Muscle layer of colon (tissue), 2 donors: ENCODE measurements around the gene MRPL34.

ENCODE experiments used
- H3K27ac ChIP-seq: one replicate; pipeline ENCODE4 v1.7.0; 2013; ENCODE audit warnings: low read depth, mild to moderate bottlenecking, low read length, moderate library complexity
- H3K27me3 ChIP-seq, 2 donors: one replicate each; pipeline ENCODE4 v1.7.0; 2013; ENCODE audit warnings: low read length in 2 of 2, mild to moderate bottlenecking in 2 of 2; ENCODE audit not compliant: insufficient read depth in 2 of 2, control insufficient read depth in 1 of 2
- H3K36me3 ChIP-seq: one replicate; pipeline ENCODE4 v1.7.0; 2013; ENCODE audit warnings: mild to moderate bottlenecking, low read length; ENCODE audit not compliant: insufficient read depth
- H3K4me1 ChIP-seq: one replicate; pipeline ENCODE4 v1.7.0; 2013; ENCODE audit warnings: mild to moderate bottlenecking, low read length; ENCODE audit not compliant: insufficient read depth
- H3K4me3 ChIP-seq, 2 donors: one replicate each; pipeline ENCODE4 v1.7.0; 2013; ENCODE audit warnings: low read length in 2 of 2, low read depth in 1 of 2, mild to moderate bottlenecking in 1 of 2, moderate library complexity in 1 of 2
- H3K9ac ChIP-seq: one replicate; pipeline ENCODE4 v1.7.0; 2013; ENCODE audit warnings: low read length
- H3K9me3 ChIP-seq: one replicate; pipeline ENCODE4 v1.7.0; 2013; ENCODE audit warnings: mild to moderate bottlenecking, low read length
- donor health status: abdominal sarcoma.
- donor health status: Adenocarcinoma of cecum.

Gene MRPL34

DNA sequence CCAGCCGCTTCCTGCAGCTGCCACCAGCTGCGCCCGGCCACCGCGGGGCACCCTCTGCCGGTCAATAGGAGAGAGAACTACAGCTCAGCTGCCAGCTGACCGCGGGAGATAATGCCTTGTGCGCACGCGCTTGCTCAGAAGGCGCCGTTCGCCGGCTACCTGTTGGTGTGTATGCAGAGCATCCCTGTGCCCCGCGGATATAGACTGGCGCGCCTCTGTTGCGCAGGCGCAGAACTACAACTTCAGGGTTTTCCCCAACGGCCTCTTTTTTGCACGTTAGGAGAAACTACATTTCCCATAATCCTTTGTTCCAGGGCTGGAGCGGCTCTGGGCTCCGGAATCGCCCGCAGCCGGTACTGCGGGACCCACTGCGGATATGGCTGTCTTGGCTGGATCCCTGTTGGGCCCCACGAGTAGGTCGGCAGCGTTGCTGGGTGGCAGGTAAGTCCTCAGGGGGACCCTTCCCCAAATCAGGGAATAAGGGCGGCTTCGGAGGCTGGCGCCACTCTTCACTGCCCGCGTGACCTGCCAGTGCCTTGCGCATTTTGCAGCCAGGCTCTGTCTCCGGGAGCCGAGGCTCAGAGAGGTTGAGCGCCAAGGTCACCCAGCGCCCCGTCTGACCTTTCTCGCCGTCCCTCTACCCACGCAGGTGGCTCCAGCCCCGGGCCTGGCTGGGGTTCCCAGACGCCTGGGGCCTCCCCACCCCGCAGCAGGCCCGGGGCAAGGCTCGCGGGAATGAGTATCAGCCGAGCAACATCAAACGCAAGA is at the start of gene MRPL34:
Gene MRPL34, plus strand, starts transcription at position 356 of the 768 bp plus-strand sequence. Its CDS starts 21 bp downstream, at position 377.
- H3K36me3 ChIP-seq: no peaks in the 10 kb centered on the region
- H3K27me3 ChIP-seq: no peaks in the 10 kb centered on the region
- H3K27ac ChIP-seq: peak within 1 kb of the TSS; percentile 93
- peaks cover 48% of the 10 kb centered on the region for H3K4me1 ChIP-seq
- H3K9ac ChIP-seq: peak within 1 kb of the TSS; percentile 67
- no peaks in the 10 kb centered on the region for H3K9me3 ChIP-seq
- peak within 1 kb of the TSS; percentile 66 to 79 for H3K4me3 ChIP-seq

DNA sequence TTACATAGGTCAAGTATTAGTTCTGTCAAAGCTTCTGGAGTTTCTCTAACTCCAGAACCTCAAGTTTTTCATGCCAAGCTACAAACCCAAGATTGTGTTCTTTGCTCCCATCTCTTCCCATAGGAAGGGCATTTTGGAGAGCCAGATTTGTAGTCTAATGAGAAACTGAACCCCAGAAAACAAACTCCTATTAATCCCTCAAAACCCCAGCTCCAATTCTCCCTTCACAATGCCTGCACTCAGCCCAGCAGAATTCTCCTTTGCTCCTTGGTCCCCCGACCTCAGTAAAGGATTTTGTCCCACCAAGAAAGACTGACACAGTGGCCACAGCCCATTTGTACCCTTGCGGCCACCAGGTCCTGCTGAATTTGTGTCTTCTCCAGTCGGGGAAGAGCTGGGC is 49.5 kb upstream of the MRPL34 start:
- H3K4me3 ChIP-seq: no peak overlapping the region
- H3K36me3 ChIP-seq: no peaks in the 10 kb centered on the region
- H3K27ac ChIP-seq: no peak overlapping the region
- H3K4me1 ChIP-seq: no peaks in the 10 kb centered on the region
- no peak overlapping the region for H3K9ac ChIP-seq
- H3K27me3 ChIP-seq: no peaks in the 10 kb centered on the region
- H3K9me3 ChIP-seq: no peaks in the 10 kb centered on the region

DNA sequence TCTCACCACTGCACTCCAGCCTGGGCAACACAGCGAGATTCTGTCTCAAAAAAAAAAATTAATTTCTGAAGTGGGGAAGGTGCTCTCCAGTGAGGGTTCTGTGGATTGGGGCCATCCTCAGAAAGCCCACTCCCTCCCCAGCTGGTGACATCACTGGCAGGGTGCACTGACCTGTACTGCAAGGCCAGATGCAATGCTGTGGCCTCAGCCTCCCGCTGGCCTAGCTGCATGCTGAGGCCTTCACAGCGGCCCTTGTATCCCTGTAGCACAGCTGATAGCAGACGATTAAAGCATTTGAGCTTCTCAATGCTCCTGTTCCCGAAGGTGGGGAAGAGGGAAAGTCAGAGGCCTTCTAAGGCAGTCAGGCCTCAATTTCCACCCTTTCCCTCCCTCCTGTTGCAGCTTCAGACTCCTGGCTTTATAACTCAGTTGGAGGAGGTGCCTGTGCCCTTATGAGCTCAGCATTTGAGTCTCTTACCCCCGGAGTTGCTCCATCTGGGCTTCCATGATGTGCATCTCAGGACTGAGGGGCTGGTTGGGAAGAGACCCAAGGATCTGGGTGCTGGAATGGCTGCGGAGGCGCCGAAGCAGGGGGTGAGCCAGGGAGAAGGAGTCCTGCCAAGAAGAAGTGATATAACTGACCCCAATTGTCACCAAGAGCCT is 46.4 kb upstream of the MRPL34 start:
- no peak overlapping the region for H3K27ac ChIP-seq

DNA sequence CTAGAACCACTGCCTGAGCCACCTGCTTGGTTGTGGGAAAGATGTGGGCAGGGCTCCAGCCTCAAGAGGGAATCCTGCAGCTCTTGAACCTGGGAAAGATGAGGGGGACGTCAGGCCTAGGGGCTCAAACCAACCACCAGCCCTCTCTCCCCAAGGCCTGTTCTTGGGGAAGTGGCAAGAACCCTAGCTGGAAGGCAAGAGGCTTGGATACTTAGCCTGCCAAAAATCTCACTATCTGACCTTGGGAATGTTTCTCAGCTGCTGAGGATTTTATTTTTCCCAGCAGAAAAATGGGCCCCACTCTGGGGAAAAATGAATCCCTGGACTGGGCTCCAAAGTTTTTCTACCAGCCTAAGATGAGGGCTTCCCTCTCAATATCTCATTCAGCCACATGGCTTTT is 45.7 kb upstream of the MRPL34 start:
- H3K4me3 ChIP-seq: no peak overlapping the region
- no peak overlapping the region for H3K27ac ChIP-seq
- H3K9ac ChIP-seq: no peak overlapping the region

More for the DNA sequence above, 46.4 kb upstream of the MRPL34 start:
- no peaks in the 10 kb centered on the region for H3K9me3 ChIP-seq
- H3K4me1 ChIP-seq: no peaks in the 10 kb centered on the region
- no peaks in the 10 kb centered on the region for H3K27me3 ChIP-seq
- H3K36me3 ChIP-seq: no peaks in the 10 kb centered on the region
- H3K4me3 ChIP-seq: no peak overlapping the region
- H3K9ac ChIP-seq: no peak overlapping the region

DNA sequence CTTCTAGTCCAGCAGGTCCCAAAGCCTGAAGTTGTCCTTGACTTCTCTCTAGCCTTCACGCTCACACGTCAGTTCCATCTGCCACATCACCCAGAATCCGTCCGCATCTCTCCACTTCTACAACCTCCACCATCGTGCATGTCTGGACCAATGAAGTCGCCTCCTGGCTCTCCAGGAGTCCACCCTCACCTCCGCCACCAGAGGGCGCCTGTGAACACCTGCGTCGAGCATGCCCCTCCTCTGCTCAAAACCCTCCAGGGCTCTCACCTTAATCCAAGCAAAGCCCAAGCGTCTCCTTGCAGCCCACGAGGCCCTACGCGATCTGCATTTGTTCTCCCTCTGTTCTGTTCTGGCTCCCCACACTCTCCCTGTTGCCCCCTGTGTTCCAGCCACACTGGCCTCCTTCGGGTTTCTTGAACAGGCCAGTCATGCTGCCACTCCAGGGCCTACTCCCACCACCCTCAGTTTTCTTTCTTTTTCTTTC is 44.8 kb upstream of the MRPL34 start:
- Histone ChIP-seq H3K27me3 (no peaks in the 10 kb centered on the region), H3K9ac (no peak overlapping the region)

More for the DNA sequence above, 45.7 kb upstream of the MRPL34 start:
- H3K4me1 ChIP-seq: no peaks in the 10 kb centered on the region
- H3K27me3 ChIP-seq: no peaks in the 10 kb centered on the region
- H3K36me3 ChIP-seq: no peaks in the 10 kb centered on the region
- H3K9me3 ChIP-seq: no peaks in the 10 kb centered on the region

DNA sequence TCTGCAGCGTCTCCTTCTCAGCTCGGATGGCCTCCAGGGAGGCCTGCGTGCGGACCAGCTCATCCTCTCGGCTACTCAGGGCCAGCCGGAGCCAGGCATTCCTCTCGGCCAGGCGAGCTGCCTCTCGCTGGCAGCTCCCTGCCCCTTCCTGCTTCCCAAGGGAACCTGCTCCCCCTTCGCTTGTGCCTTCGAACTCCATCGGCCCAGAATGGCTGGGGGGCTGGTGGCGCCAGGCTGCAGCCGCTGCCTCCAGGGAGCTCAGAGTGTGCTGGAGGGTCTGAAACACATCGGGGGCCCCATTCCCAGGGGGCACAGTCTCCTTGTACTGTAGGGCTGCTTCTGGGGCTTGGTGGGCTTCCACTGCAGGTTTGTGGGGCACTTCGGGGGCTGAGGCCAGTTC is 43.1 kb upstream of the MRPL34 start:
- H3K36me3 ChIP-seq: no peaks in the 10 kb centered on the region
- H3K4me3 ChIP-seq: no peak overlapping the region
- H3K27ac ChIP-seq: no peak overlapping the region
- no peak overlapping the region for H3K9ac ChIP-seq
- H3K9me3 ChIP-seq: no peaks in the 10 kb centered on the region
- peaks cover 3% of the 10 kb centered on the region for H3K4me1 ChIP-seq
- H3K27me3 ChIP-seq: no peaks in the 10 kb centered on the region

More for the DNA sequence above, 44.8 kb upstream of the MRPL34 start:
- Histone ChIP-seq H3K9me3 (no peaks in the 10 kb centered on the region), H3K27ac (no peak overlapping the region), H3K4me3 (no peak overlapping the region), H3K36me3 (no peaks in the 10 kb centered on the region), H3K4me1 (no peaks in the 10 kb centered on the region)

DNA sequence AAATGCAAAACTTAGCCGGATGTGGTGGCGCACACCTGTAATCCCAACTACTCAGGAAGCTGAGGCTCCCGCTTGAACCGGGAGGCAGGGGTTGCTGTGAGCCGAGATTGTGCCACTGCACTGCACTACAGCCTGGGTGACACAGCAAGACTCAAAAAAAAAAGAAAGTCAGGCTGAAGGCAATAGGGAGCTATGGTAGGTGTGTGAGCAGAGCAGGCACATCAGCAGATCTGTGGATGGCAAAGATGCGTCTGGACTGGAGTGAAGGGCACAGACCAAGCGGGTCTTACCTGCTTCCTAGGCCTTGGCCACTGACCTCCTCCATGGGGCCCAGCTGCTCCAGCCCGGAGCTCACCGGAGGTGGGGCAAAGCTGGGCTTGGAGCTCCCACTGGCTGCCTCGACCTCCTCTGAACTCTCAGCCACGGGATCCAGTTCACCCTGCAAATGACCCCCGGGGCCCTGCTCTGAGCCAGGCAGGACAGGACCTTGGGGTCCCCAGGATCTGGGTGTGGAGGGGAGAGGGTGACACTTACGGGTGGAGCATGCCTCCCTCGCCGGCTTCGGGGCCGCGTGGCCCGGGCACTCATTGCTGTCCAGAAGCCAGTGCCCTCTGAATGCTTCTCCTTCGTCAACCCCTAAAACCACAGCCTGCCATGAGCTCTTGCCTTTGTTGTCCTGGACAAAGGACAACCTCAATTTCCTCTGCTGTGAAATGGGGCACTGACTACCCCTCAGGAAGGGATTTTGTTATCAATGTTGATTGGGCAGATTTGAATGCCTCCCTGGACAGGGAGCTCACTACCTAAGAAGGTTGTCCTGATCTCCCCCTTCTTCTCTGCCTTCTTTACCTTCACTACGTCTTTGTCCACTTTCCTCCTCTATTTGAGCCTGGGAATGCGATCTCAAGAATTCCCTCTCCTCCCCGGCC is 41.7 kb upstream of the MRPL34 start:
- Histone ChIP-seq H3K27me3 (no peaks in the 10 kb centered on the region), H3K36me3 (no peaks in the 10 kb centered on the region), H3K4me3 (no peak overlapping the region), H3K27ac (no peak overlapping the region), H3K4me1 (peaks cover 9% of the 10 kb centered on the region), H3K9me3 (no peaks in the 10 kb centered on the region), H3K9ac (no peak overlapping the region)

DNA sequence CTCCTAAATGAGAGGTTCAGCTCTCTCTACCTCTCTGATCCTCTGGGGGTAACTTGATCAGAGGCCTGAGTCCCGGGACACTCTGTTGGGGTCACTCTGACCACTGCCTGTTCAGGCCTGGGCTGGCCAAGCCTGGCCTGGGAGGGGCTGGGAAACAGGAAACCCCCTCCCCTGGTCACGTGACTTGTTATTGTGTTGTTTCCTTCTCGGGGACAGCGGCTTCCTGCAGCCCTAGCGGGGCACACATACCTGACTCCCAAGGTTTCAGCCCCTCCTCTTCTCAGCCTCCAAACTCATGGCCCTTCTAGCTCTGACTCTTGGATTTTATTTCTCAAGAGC is 41.1 kb upstream of the MRPL34 start, which contains the start of gene USHBP1:
Gene USHBP1, minus strand, starts transcription at position 105 of the 339 bp plus-strand sequence. CDS start 446 bp downstream, outside the sequence.
- no peaks in the 10 kb centered on the region for H3K9me3 ChIP-seq
- H3K9ac ChIP-seq: no peak within 1 kb of the TSS
- no peak within 1 kb of the TSS for H3K27ac ChIP-seq
- no peaks in the 10 kb centered on the region for H3K27me3 ChIP-seq
- no peaks in the 10 kb centered on the region for H3K36me3 ChIP-seq
- no peak within 1 kb of the TSS for H3K4me3 ChIP-seq
- peaks cover 9% of the 10 kb centered on the region for H3K4me1 ChIP-seq

DNA sequence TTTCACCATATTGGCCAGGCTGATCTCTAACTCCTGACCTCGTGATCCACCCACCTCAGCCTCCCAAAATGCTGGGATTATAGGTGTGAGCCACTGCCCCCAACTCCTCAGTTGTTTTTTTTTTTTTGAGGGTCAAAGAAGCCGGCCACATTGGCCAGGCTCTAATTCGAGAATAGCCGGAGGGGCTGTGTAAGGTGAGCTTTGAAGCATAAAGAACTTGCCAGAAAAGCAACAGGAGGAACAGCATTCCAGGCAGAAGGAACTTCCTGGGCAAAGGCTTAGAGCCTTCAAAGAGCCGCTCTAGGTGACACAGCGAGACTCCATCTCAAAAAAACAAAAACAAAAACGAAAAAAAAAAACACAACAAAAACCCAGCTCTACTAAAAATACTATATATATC is 39.6 kb upstream of the MRPL34 start:
- Histone ChIP-seq H3K27me3 (no peaks in the 10 kb centered on the region), H3K4me1 (peaks cover 9% of the 10 kb centered on the region), H3K36me3 (peaks cover 5% of the 10 kb centered on the region), H3K9me3 (no peaks in the 10 kb centered on the region), H3K4me3 (no peak overlapping the region), H3K27ac (no peak overlapping the region), H3K9ac (no peak overlapping the region)

DNA sequence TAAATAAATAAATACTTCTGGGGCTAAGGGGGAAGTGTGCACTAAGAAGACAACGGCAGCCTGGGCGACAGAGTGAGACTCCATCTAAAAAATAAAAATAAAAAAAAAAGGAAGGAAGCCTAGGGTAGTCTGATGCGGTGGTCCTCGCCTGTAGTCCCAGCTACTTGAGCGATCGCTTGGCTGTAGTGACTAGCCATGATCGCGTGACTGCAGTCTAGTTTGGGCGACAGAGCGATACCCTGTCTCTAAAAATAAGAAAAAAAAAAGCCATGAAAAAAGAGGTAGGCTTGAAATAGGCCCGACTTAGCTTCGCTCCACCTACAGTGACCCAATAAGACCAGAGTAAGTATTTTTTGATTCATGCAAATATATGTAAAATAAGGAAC is 39.1 kb upstream of the MRPL34 start:
- Histone ChIP-seq H3K27ac (no peak overlapping the region), H3K27me3 (no peaks in the 10 kb centered on the region), H3K4me1 (peaks cover 9% of the 10 kb centered on the region), H3K9ac (no peak overlapping the region), H3K4me3 (no peak overlapping the region), H3K36me3 (peaks cover 5% of the 10 kb centered on the region), H3K9me3 (no peaks in the 10 kb centered on the region)
